NT2/D1 (cell line): Measurements from ENCODE around the gene TAGLN3.

Experiments
- SUZ12 ChIP-seq: IDR thresholded peaks from 2 replicates; pipeline ENCODE4 v1.6.1; 2011; ENCODE audit not compliant: insufficient read length, insufficient read depth; ENCODE audit errors: extremely low read depth
- YY1 ChIP-seq: IDR thresholded peaks from 2 replicates; pipeline ENCODE4 v1.6.1; 2011; ENCODE audit not compliant: insufficient read length, insufficient read depth
- ZNF274 ChIP-seq: IDR thresholded peaks from 2 replicates; pipeline ENCODE4 v1.6.1; 2011; ENCODE audit warnings: mild to moderate bottlenecking, low read depth, low read length

GRCh38 chr3:112046599-112046998, 47.9 kb downstream of the TAGLN3 start:
- no peak for TF ChIP-seq SUZ12
- no peak for TF ChIP-seq YY1
- no peak for TF ChIP-seq ZNF274
